ENCODE measurements around the gene FLOT1.
"Not testable (repeated sequence)": the region's sequence is repeated elsewhere in the genome, so short reads cannot be mapped to it uniquely, and the experiment has no call there.

- TF ChIP-seq NFE2 (IDR thresholded peaks at IDR 0.05; ENCODE audit: low read depth); NONO (IDR thresholded peaks at IDR 0.05; ENCODE audit: low read depth in 2 of 2, low read length in 1 of 2); EP300 (IDR thresholded peaks at IDR 0.05; ENCODE audit: low read length); ZNF551 (CRISPR knock-in tag; IDR thresholded peaks at IDR 0.05); NCOA1 (IDR thresholded peaks at IDR 0.05; ENCODE audit: low read depth); REST (IDR thresholded peaks at IDR 0.05; ENCODE audit: borderline replicate concordance); REST (CRISPR knock-in tag; IDR thresholded peaks at IDR 0.05; ENCODE audit: low read depth); U2AF2 (optimal IDR thresholded peaks at IDR 0.05; ENCODE audit: low read depth, low read length); RCOR1 (IDR thresholded peaks at IDR 0.05; ENCODE audit: borderline replicate concordance in 1 of 2, low read depth in 2 of 2, low read length in 2 of 2); NUFIP1 (IDR thresholded peaks at IDR 0.05; ENCODE audit: partially characterized antibody); KLF13 (tag; IDR thresholded peaks at IDR 0.05; ENCODE audit: borderline replicate concordance, low read depth); E2F3 (CRISPR knock-in tag; IDR thresholded peaks at IDR 0.05); ZNF224 (CRISPR knock-in tag; IDR thresholded peaks at IDR 0.05); TARDBP (IDR thresholded peaks at IDR 0.05); KAT7 (CRISPR knock-in tag; IDR thresholded peaks at IDR 0.05; ENCODE audit: borderline replicate concordance): not testable (repeated sequence)
Observed at GRCh38 chr6:30765495-30765894, 23.0 kb upstream of the FLOT1 start.
